GM19372 (cell line): ENCODE measurements around the gene RUNX2.
"Not testable (repeated sequence)": the region's sequence is repeated elsewhere in the genome, so short reads cannot be mapped to it uniquely, and the experiment has no call there.

Experiments used
- ATAC-seq: cut with Tn5 transposase; IDR thresholded peaks from one replicate; pipeline ENCODE4 v1.9.1; 2021; ENCODE audit warnings: mild to moderate bottlenecking, low read depth, moderate library complexity; ENCODE audit not compliant: unreplicated experiment

Gene RUNX2

GRCh38 chr6:45543298-45544235 lies 215.4 kb downstream of the RUNX2 start:
- ATAC-seq, result no peak

GRCh38 chr6:45545416-45545815 lies 217.3 kb downstream of the RUNX2 start:
- ATAC-seq, result no peak

GRCh38 chr6:45548657-45549515 lies 220.8 kb downstream of the RUNX2 start:
- ATAC-seq, result peak; percentile 93

GRCh38 chr6:45552536-45552935 lies 224.4 kb downstream of the RUNX2 start:
- ATAC-seq, result no peak

- ATAC-seq, result no peak
Observed at GRCh38 chr6:45553730-45554344, 225.7 kb downstream of the RUNX2 start.

GRCh38 chr6:45554591-45554990 lies 226.5 kb downstream of the RUNX2 start:
- no peak for ATAC-seq

GRCh38 chr6:45555981-45556771 lies 228.0 kb downstream of the RUNX2 start:
- ATAC-seq, result no peak

GRCh38 chr6:45556828-45557227 lies 228.7 kb downstream of the RUNX2 start:
- no peak for ATAC-seq

GRCh38 chr6:45557454-45557853 lies 229.3 kb downstream of the RUNX2 start:
- no peak for ATAC-seq

- ATAC-seq, result peak; percentile 61
Observed at GRCh38 chr6:45558858-45559257, 230.7 kb downstream of the RUNX2 start.

- ATAC-seq, result not testable (repeated sequence)
Observed at GRCh38 chr6:45560321-45560820, 232.2 kb downstream of the RUNX2 start.

- ATAC-seq, result no peak
Observed at GRCh38 chr6:45562171-45562570, 234.0 kb downstream of the RUNX2 start.

GRCh38 chr6:45563041-45563440 lies 234.9 kb downstream of the RUNX2 start:
- no peak for ATAC-seq

GRCh38 chr6:45563844-45564243 lies 235.7 kb downstream of the RUNX2 start:
- no peak for ATAC-seq

- no peak for ATAC-seq
Observed at GRCh38 chr6:45566882-45567281, 238.8 kb downstream of the RUNX2 start.

- no peak for ATAC-seq
Observed at GRCh38 chr6:45567879-45568278, 239.7 kb downstream of the RUNX2 start.

- no peak for ATAC-seq
Observed at GRCh38 chr6:45568626-45569025, 240.5 kb downstream of the RUNX2 start.

GRCh38 chr6:45569210-45569945 lies 241.2 kb downstream of the RUNX2 start:
- no peak for ATAC-seq

GRCh38 chr6:45571159-45571558 lies 243.0 kb downstream of the RUNX2 start:
- no peak for ATAC-seq
